Measurements from ENCODE around the gene ARL16.

- TF ChIP-seq CTCF (conservative IDR thresholded peaks at IDR 0.05; ENCODE audit: low read depth in 2 of 2): no peak
- no peak for TF ChIP-seq STAT1 (IDR thresholded peaks at IDR 0.05; ENCODE audit: unreplicated experiment)
- no peak for TF ChIP-seq EZH2 (IDR thresholded peaks at IDR 0.05; ENCODE audit: low read depth, unreplicated experiment)
- no peak for TF ChIP-seq CREB1 (CRISPR knock-in tag; IDR thresholded peaks at IDR 0.05; ENCODE audit: low read depth)
- TF ChIP-seq EZH2phosphoT487 (IDR thresholded peaks at IDR 0.05; ENCODE audit: unreplicated experiment): no peak
Measured at GRCh38 chr17:81716674-81716996, 33.0 kb upstream of the ARL16 start.

Measured in GM23338 (cell line).